GM19438 (cell line): ENCODE results near the gene ZC3HAV1.
"Not testable (repeated sequence)": the region's sequence is repeated elsewhere in the genome, so short reads cannot be mapped to it uniquely, and the experiment has no call there.

Source experiments
- ATAC-seq: cut with Tn5 transposase; IDR thresholded peaks from one replicate; pipeline ENCODE4 v1.9.1; 2021; ENCODE audit warnings: low read depth; ENCODE audit not compliant: unreplicated experiment

ZC3HAV1 gene

DNA sequence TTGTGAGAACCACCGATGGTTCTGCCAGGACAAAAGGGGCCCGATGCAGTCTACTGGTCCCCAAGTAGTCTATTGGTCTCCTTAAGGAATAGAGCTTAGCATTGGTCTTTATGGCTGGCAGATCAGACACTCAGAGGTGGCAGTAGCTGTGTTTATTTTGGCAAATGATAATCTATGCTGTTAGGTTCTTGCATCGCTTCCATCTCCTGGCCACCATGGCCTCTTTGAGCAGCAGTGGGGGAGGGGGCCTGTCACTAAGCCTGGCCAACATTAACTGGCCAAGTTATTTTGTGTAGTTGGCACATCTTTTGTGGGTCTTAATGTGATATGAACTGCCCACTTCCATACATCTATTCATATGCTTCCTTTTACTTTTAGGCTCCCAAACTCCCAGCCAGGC is 4.5 kb upstream of the ZC3HAV1 start:
- no peak for ATAC-seq

- ATAC-seq = no peak
Measured at GRCh38 chr7:139112741-139113250, 3.3 kb upstream of the ZC3HAV1 start.

DNA sequence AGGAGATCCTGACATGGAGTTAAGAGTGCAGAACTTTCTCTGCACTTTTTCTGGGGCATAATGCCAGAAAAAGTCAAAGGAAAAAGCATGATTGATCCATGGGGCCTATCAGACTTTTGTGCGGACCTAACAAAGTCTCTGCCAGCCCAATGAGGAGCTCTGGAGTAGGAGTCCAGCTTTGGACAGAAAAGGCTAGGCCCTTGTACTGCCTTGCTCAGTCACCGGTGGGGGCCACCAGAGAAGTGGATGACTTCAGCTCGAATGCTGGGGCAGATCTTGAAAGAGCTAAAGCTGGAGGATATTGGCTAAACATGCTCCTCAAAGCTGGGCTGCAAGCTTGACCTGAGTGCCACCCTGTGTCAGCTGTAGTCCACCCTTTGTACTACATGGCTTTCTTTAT is 2.8 kb upstream of the ZC3HAV1 start:
- no peak for ATAC-seq

DNA sequence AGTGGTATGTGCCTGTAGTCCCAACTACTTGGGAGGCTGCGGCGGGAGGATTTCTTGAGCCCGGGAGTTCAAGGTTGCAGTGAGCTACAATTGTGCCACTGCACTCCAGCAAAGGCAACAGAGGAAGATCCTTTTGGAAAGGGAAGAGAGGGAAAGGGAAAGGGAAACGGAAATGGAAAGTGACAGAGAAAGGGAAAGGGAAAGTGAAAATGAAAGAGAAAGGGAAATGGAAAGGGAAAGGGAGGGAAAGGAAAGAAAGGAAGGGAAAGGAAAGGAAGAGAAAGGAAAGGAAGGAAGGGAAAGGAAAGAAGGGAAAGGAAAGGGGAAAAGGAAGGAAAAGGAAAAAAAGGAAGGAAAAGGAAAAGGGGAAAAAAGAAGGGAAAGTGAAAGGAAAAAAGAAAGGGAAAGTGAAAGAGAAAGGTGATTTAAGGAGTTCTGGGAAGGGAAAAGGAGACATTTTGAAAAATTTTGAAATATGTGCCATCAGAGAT is 2.3 kb upstream of the ZC3HAV1 start:
- no peak for ATAC-seq

GRCh38 chr7:139111147-139111546 is 1.6 kb upstream of the ZC3HAV1 start:
- no peak for ATAC-seq

DNA sequence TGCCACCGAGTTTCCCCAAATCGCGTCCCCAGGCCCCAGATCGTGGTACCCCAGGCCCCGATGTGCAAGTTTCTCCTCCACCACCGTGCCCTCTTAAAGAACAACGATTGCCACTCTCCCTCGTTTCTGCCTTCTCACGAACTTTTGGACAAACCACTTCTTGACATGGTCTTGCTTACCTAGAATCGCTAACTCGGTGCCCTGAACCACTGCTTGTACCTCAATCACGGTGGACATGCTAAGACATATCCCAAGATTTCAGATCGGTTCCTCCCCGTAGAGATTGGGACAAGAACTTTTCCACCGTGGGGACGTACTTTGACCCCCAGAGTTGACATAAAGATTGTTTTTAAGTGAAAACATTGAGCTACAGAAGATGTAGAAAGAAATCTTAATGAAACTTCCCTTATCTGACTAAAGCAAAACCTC is 477 bp upstream of the ZC3HAV1 start:
- ATAC-seq = no peak

DNA sequence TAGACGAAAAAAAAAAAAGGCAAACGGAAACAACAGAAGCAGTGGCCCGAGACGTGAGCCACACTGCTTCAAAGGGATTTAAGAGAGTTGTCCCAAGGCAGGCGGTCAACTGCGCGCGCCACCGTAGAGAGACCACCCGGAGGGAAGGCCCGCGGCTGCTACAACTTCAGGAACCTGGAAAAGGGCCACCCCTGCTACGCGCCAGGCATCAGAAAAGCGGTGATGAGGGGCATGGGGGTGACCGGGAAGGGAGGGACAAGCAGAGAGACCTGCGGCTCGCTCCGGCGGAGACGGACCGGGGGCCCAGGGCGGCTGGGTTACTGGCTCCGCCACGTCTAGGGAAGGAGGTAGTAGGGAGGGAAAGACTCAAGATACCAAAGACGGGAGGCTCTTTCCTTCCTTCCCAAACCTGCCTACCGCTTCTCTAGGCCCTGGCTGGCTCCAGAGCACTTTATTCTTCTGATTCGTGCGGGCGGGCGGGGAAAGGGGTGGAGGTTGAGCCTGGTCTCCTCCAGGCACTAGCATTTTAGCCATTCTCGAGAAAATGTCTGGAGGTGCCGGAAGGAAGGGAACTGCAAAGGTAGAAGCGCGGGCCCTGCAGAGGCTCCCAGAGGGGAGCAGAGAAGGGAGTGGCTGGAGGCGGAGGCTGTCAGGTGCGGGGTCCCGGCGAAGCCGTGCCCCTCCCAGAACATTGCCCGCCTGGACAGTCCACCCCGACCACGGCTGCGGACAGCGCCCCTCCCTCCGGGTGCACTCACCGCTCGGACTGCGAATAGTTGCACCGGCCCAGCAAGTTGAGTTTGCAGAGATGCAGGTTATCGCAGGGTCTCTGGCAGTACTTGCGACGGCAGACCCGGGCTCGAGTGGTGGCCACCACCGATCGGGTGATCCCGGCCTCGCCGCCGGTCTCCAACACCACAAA is 993 bp downstream of the ZC3HAV1 start:
- ATAC-seq = peak; percentile 13

DNA sequence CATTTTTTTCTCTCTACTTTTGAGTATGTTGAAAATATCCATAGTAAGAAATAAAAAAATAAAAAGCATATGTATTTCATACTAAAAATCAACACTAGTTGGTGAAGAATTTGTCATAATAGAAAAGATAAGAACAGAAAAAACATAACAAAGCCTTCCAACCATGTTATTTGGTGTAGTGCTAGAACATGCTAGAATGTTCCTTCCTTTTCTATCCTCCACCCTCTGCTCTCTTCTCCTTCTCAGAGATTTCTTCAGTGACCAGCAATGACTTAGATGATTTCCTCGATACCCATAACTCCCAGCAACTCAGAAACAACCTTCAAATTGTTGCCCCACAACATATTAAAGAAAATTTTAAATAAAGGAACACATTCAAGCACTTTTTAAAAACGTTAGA is 2.6 kb downstream of the ZC3HAV1 start:
- ATAC-seq = no peak

GRCh38 chr7:139106227-139106626 is 3.3 kb downstream of the ZC3HAV1 start:
- not testable (repeated sequence) for ATAC-seq

DNA sequence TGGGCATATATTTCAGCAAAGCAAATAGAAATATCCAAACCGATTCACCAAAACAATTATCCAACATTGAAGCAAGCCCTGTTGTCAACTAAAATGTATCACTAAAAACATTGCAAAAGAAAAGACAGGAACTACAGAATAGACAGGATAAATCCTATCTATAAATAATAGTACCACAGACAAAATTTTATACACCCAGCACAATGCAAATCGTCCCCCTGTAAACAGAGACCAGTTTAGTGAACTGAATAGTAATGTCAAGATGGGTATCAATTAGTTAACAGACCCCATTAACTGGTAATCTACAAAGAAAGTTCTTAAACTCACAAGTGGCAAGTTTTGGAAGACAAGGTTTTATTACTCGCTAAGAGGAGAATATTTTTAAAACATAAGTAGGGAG is 4.0 kb downstream of the ZC3HAV1 start:
- ATAC-seq = no peak

DNA sequence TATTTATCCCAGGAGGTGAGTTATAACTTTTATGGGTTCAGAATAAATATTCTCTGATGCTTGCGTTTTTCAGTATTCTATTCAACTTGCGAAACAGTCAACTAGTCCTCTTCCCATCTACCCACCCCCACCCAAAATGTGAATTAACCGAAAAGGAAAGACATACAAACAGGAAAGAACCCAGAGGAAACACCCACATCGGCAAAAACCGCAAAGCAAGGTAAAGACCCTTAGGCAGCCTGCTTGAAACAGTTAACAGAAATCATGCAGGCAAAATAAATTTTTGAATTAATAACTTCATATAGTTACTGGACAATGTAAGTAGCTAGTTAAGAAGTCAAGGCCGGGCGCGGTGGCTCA is 5.4 kb downstream of the ZC3HAV1 start:
- no peak for ATAC-seq

GRCh38 chr7:139103057-139103815 is 6.3 kb downstream of the ZC3HAV1 start:
- ATAC-seq = no peak

- ATAC-seq = not testable (repeated sequence)
Measured at GRCh38 chr7:139101637-139102158, 7.8 kb downstream of the ZC3HAV1 start.

GRCh38 chr7:139099172-139099947 is 10.2 kb downstream of the ZC3HAV1 start:
- ATAC-seq = no peak

- ATAC-seq = peak; percentile 100
Measured at GRCh38 chr7:139095194-139095659, 14.3 kb downstream of the ZC3HAV1 start.

DNA sequence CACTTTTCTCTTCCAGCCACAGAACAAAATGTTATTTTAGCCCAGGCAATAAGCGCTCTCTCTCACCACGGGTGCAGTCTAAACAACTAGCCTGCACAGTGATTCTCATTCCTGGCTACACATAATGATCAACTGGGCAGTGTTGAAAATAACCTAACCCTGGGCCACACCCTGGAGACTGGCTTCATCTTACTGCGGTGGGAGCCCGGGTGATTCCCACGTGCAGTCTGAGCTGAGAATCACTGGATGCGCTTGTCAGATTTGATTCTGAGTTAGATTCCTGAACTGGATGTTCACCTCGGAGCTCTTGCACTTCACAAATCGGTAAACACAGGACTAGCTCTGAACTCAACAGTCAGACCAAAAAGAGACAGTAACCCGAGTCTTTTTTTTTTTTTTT is 14.9 kb downstream of the ZC3HAV1 start:
- ATAC-seq = no peak

GRCh38 chr7:139094030-139094429 is 15.5 kb downstream of the ZC3HAV1 start:
- no peak for ATAC-seq

GRCh38 chr7:139093512-139093911 is 16.0 kb downstream of the ZC3HAV1 start:
- not testable (repeated sequence) for ATAC-seq

DNA sequence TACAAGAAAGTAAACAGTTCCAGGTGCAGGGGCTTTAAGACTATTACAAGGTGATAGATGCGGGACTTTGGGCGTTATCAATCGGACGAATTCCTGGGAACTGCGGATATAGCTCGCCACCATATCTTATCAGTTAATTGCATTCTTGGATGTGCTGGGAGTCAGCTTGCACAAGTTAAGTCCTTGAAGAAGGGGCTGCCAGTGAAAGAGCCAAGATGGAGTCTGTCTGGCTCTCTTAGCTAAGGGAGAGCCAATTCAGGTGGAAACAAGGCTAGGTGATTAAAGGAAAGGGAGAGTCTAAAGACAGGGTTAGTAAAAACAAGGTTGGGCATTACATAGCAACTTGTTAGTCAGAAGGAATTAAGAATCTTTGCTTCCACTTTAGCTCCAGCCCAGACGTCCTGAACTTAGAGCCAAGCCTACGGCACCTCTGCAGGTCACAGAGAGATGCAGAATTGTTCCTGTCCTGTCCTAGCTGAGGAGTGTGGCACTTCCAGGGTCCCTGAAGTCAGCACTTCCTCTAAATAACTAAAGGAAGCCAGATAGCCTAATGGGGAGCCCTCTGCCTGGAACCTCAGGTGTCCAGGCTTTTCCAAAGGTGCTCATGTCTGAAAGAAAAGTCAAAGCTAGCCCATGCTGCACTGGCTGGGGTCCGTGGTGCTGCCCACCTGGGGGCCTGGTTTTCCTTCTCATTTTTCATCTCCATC is 17.3 kb downstream of the ZC3HAV1 start:
- no peak for ATAC-seq

- ATAC-seq = no peak
Measured at GRCh38 chr7:139091677-139091996, 17.9 kb downstream of the ZC3HAV1 start.
